Bone marrow (tissue), 2 donors: ENCODE data around the gene PSD4.

ENCODE experiments used
- DNase-seq, 2 donors: peaks; one replicate each; lab custom pipeline; 2025; lab: John Stamatoyannopoulos, UW

The PSD4 gene

GRCh38 chr2:113167962-113168340, 5.8 kb upstream of the PSD4 start:
- no peak for DNase-seq

DNA sequence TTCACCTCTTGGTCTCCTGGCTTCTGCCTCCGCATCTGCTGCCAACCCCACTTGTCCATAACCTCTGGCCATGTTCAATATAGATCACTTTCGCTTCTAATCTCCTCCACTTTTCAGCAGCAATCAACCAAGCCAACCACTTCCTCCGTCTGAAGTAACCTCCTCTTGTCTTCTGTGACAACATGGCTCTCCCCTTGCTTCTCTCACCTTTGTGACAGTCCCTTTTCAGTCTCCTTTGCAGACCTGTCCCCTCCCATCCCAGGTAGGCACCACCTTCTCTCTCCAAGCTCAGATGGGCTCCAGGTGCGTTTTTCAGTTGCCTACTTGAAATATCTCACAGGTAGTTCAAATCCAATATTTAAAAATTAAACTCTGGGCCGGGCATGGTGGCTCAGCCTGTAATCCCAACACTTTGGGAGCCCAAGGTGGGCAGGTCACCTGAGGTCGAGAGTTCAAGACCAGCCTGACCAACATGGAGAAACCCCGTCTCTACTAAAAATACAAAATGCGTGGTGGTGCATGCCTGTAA, 4.7 kb upstream of the PSD4 start:
- no peak for DNase-seq

- no peak for DNase-seq
Observed at GRCh38 chr2:113169586-113169985, 4.2 kb upstream of the PSD4 start.

DNA sequence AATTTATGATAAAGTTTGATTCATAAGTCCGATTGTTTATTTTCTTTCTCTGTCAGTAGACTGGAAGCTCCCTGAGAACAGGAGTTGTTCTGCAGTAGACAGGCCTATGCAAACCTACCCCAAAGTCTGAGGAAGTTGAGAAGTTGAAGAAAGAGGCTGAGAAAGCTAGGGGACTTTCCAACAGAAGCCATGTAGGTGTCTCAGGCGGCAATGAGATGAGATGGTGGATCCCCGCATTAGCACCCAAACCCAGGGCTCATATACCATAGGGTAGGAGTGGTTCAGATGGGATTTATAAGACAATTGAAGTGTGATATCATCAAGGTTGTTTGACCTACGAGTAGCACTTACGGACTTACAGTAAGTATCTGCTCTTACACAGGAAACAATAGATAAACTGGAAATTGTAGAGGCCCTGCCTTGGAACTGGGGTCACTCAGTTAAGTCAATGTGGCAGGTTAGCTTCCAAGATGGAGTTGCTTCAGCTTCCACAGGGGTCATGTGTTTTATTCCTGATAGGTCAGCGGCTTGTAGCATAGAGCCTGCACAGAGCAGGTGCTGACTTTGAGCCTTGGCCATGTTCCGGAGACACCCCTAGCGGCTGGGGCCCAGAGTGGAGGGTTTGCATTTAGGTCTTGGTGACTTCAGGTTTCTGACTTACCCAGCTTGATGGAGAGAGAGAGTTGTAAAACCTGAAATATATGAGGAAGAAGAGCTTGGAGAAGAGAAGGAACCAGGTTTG, 2.3 kb upstream of the PSD4 start:
- DNase-seq, result no peak

GRCh38 chr2:113172721-113173541, 840 bp upstream of the PSD4 start:
- no peak for DNase-seq

DNA sequence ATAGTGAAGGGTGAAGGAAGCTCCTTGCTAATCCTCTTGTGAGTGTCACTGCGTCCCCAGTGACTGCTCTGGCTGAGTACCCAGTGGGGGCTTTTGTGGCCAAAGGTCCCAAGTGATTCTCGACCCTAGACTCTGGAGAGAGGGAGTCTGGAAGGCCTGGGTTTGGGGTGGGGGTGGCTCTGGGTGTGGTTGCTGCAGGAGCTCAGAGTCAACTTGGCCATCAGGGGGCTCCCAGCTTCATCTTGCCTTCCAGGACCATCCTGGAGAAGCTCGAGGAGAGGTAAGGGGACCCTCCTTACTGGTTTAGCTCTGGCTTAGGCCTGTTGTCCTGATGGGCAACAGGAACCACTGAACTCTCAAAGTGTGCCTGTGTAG, 592 bp downstream of the PSD4 start:
- no peak for DNase-seq

DNA sequence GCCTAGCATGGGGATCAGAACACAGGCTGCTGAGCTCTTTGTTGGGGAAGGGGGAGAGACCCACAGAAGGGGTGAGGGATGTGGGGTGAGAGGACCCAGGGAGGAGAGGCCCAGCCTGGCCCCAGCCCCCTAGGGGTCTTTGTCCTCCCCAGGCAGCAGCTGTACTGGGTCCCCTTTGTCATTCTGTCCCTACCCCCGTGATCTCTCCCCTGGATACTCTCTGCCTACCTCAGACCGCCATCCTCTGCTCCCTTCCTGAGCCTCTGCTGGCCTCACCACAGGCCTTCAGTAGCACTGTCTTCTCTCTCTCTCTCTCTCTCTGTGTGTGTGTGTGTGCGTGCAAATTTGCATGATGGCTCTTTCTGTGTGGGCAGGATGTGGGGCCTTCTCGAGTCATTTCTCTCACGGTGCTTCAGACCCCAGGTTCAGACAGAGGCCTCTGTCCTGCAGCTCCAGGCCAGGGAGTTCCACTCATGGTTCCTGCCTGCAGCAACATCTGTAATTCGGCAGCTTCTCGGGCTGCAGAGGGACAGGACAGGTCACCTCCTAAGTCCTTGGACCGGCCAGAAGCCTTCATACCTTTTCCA, 1.4 kb downstream of the PSD4 start:
- DNase-seq, result peak in 1 of 2 donors; percentile 46

DNA sequence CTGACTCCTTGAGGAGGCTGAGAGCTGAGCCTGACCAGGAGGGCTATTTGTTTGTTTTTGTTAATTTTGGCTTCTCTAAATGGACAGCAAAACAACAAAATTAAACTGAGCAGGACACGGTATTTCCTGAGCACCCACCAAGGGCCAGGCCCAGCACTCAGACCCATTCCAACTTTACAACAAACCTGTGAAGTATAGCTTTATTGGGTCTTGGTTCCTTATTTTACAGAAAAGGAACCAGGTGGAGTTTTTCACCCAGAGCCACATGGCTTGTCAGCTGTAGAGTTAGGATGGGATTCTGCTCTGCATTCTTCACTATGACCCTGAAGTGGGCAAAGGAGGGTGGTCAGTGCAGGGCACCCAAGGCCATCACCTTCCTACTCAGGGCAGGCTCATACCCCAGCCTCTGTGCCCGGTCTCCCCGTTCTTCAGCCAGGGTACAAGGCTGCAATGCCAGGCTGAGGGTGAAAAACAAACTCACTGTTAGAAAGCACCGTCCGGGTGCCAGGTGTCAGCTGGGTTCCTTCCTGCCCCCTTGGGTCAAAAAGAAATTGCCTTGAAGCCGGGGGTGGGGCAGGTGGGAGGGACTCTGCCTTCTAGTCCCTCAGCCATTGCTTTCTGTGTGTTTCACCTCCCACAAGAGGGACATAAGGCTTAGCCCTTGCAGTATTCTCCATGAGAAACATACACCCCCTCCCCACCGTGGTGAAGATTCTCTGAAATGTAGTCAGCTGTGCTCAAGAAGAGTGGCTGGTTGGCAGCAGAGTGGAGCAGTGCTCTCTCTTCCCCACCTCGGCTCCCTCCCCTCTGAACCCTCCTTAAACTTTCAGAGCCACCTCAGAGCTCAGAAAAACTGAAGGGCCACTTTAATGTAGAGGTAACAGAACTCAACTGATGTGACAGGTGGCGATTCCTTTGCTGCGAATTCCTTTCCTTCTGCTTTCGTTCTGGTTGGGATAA, 2.2 kb downstream of the PSD4 start:
- no peak for DNase-seq

- DNase-seq, result no peak
Observed at GRCh38 chr2:113176696-113177355, 3.1 kb downstream of the PSD4 start.

- no peak for DNase-seq
Observed at GRCh38 chr2:113178069-113178746, 4.4 kb downstream of the PSD4 start.

DNA sequence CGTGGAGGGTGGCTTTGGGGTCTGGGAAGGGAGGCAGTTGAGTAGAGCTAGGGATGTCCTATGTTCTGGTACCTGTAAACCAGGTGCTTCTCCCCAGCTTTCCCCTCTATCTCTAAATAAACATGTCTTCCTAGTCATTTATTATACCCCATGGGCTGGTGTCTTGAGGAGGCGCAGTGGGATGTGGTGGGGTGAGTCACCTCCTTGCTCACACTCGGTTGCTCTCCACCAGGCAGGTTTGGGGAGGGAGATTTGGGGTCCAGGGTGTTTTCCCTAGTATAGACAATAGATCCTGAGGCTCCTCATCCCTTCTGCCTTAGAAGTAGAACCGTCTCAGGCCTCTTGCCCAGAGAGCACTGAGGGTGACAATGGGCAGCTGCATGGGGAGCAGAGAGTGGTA, 5.1 kb downstream of the PSD4 start:
- DNase-seq, result no peak

DNA sequence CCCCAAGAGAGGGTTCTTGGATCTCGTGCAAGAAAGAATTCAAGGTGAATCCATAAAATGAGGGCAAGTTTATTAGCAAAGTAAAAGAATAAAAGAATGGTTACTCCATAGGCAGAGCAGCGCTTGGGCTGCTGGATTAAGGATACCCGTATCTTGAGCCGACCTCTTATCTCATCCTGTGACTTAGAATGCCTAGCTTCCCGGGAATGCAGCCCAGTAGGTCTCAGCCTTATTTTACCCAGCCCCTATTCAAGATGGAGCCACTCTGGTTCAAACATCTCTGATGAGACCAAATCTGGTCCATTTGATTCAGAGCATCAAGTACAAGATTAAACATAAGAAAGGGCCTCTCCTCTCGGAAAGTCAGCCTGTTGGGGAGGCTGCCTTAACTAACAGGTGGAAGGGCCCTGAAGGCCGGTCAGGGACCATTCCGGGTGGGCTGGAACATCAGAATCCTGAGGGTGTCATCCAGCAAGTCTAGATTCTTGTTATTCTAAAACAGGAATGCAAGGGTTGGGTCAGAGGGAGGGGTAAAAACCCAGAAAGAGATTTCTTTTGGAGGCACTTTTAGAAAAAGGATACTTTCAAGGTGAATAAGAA, 5.8 kb downstream of the PSD4 start:
- DNase-seq, result no peak

GRCh38 chr2:113180131-113180946, 6.6 kb downstream of the PSD4 start:
- DNase-seq, result no peak

GRCh38 chr2:113181258-113182051, 7.7 kb downstream of the PSD4 start:
- DNase-seq, result no peak

DNA sequence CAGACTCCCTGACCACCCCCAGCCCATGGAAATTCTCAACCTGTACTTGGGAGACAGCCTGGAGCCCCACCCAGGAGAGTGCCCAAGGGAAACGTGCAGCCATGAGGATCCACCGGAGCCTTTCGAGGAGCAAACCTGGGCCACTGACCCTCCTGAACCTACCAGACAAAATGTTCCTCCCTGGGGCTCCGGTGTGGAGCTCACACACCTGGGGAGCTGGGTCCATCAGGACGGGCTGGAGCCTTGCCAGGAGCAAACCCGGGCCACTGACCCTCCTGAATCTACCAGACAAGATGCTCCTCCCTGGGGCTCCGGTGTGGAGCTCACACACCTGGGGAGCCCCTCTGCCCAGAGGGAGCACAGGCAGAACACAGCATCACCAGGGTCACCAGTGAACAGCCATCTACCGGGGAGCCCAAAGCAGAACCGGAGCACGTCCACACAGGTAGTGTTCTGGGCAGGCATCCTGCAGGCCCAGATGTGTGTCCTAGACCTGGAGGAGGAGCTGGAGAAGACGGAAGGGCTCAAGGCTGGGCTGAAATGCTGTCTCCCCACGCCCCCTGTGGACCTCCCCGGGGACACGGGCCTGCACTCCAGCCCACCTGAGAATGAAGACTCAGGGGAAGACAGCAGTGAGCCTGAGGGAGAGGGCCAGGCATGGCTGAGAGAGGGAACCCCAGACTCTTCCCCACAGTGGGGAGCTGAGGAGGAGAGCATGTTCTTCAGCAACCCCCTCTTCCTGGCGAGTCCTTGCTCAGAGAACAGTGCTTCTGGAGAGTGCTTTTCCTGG, 8.9 kb downstream of the PSD4 start:
- DNase-seq, result no peak

- DNase-seq, result no peak
Observed at GRCh38 chr2:113183264-113183663, 9.5 kb downstream of the PSD4 start.

DNA sequence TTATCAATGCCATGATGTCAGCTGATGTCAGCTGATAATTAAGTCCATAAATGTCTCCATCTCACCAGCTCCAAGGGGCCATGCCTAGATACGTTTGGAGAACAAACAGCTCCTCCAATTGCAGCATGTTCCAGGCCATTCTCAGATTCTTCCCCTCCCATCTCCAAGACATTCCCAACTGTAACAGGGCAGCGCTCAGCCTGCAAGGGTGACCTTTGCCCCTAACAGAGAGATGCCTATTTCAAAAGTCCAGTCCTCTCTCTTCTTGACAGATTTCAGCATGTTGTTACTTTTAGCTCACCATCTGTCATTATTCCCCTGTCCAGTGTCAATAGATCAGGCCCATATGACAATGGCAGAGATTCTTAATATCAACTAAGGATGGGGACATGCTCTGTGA, 9.9 kb downstream of the PSD4 start:
- no peak for DNase-seq
